SJSA1 (cell line): Measurements from ENCODE around the gene ZNF804B. TPM values are rescaled to one million over a fixed set of nuclear protein-coding genes. Genes with fewer than 3 reads are reported as not detected.

Experiments used
- DNase-seq, 2 experiments: peaks; one replicate each; pipeline ENCODE4 v3.0.0-alpha.2; 2015 to 2020; ENCODE audit warnings: low spot score in 2 of 2, low read depth in 1 of 2
- H3K27ac ChIP-seq: fragments of 250-450 bp; sonication (Bioruptor Pico); 2 replicates; pipeline ENCODE4 v1.5.1; 2020; ENCODE audit warnings: mild to moderate bottlenecking, moderate library complexity
- H3K27me3 ChIP-seq: fragments of 250-450 bp; sonication (Bioruptor Pico); replicated peaks from 2 replicates; pipeline ENCODE4 v1.5.1; 2020; ENCODE audit warnings: mild to moderate bottlenecking, moderate library complexity
- H3K36me3 ChIP-seq: fragments of 250-450 bp; sonication (Bioruptor Pico); 2 replicates; pipeline ENCODE4 v1.5.1; 2020; ENCODE audit warnings: mild to moderate bottlenecking
- H3K4me1 ChIP-seq: fragments of 250-450 bp; sonication (Bioruptor Pico); replicated peaks from 2 replicates; pipeline ENCODE4 v1.6.1; 2021; ENCODE audit warnings: mild to moderate bottlenecking
- H3K4me3 ChIP-seq: fragments of 250-450 bp; sonication (Bioruptor Pico); 2 replicates; pipeline ENCODE4 v1.5.1; 2020; ENCODE audit warnings: mild to moderate bottlenecking
- H3K9me3 ChIP-seq: fragments of 250-450 bp; sonication (Bioruptor Pico); replicated peaks from 2 replicates; pipeline ENCODE4 v1.5.1; 2020; ENCODE audit warnings: mild to moderate bottlenecking
- total RNA-seq: library from RNA; depleted of rRNA; stranded (reverse); fragments of >200 nt; shearing (Covaris generic); gene quantifications from 2 replicates; pipeline ENCODE4 v1.2.3, GENCODE V29; 2014

ZNF804B gene
- total RNA-seq, 1 experiment from 2014 or later = not detected

GRCh38 chr7:89103564-89103963 is 344.1 kb downstream of the ZNF804B start:
- no peaks in the 10 kb centered on the region for H3K9me3 ChIP-seq
- H3K4me3 ChIP-seq = no peak overlapping the region
- no peak for DNase-seq
- no peaks in the 10 kb centered on the region for H3K27me3 ChIP-seq
- peak overlapping the region; percentile 91; the same call in 1 of the 2 replicates for H3K27ac ChIP-seq
- peaks cover 47% of the 10 kb centered on the region for H3K4me1 ChIP-seq
- H3K36me3 ChIP-seq = no peaks in the 10 kb centered on the region

- Histone ChIP-seq H3K4me3 (no peak overlapping the region), H3K9me3 (no peaks in the 10 kb centered on the region), H3K27me3 (no peaks in the 10 kb centered on the region), H3K4me1 (peaks cover 48% of the 10 kb centered on the region), H3K36me3 (no peaks in the 10 kb centered on the region), H3K27ac (peak overlapping the region; percentile 91)
- peak; percentile 74 to 86 for DNase-seq
Measured at GRCh38 chr7:89104748-89105685, 345.5 kb downstream of the ZNF804B start.

GRCh38 chr7:89123871-89124270 is 364.4 kb downstream of the ZNF804B start:
- Histone ChIP-seq H3K36me3 (no peaks in the 10 kb centered on the region), H3K4me3 (no peak overlapping the region), H3K27ac (no peak overlapping the region), H3K9me3 (no peaks in the 10 kb centered on the region), H3K27me3 (no peaks in the 10 kb centered on the region), H3K4me1 (no peaks in the 10 kb centered on the region)
- no peak for DNase-seq

- no peak for DNase-seq
- no peak overlapping the region for H3K27ac ChIP-seq
- H3K4me3 ChIP-seq = no peak overlapping the region
- H3K27me3 ChIP-seq = no peaks in the 10 kb centered on the region
- H3K9me3 ChIP-seq = no peaks in the 10 kb centered on the region
- H3K36me3 ChIP-seq = no peaks in the 10 kb centered on the region
- H3K4me1 ChIP-seq = peaks cover 26% of the 10 kb centered on the region
Measured at GRCh38 chr7:89129600-89130375, 370.3 kb downstream of the ZNF804B start.

GRCh38 chr7:89133357-89133756 is 373.9 kb downstream of the ZNF804B start:
- H3K4me3 ChIP-seq = no peak overlapping the region
- H3K27me3 ChIP-seq = no peaks in the 10 kb centered on the region
- no peaks in the 10 kb centered on the region for H3K36me3 ChIP-seq
- no peak for DNase-seq
- no peaks in the 10 kb centered on the region for H3K9me3 ChIP-seq
- H3K27ac ChIP-seq = peak overlapping the region; percentile 37
- peaks cover 26% of the 10 kb centered on the region for H3K4me1 ChIP-seq

GRCh38 chr7:89133819-89134218 is 374.3 kb downstream of the ZNF804B start:
- Histone ChIP-seq H3K36me3 (no peaks in the 10 kb centered on the region), H3K9me3 (no peaks in the 10 kb centered on the region), H3K4me3 (no peak overlapping the region), H3K27me3 (no peaks in the 10 kb centered on the region), H3K27ac (peak overlapping the region; percentile 37; the same call in 1 of the 2 replicates), H3K4me1 (peaks cover 26% of the 10 kb centered on the region)
- peak in 1 of 2 experiments; percentile 77 for DNase-seq

- no peaks in the 10 kb centered on the region for H3K36me3 ChIP-seq
- H3K4me1 ChIP-seq = peaks cover 8% of the 10 kb centered on the region
- H3K4me3 ChIP-seq = no peak overlapping the region
- DNase-seq = no peak
- no peaks in the 10 kb centered on the region for H3K9me3 ChIP-seq
- no peak overlapping the region for H3K27ac ChIP-seq
- no peaks in the 10 kb centered on the region for H3K27me3 ChIP-seq
Measured at GRCh38 chr7:89145801-89146200, 386.3 kb downstream of the ZNF804B start.

- Histone ChIP-seq H3K27me3 (no peaks in the 10 kb centered on the region), H3K27ac (no peak overlapping the region), H3K4me1 (no peaks in the 10 kb centered on the region), H3K4me3 (no peak overlapping the region), H3K36me3 (no peaks in the 10 kb centered on the region), H3K9me3 (no peaks in the 10 kb centered on the region)
- DNase-seq = no peak
Measured at GRCh38 chr7:89160107-89160506, 400.6 kb downstream of the ZNF804B start.

- no peak overlapping the region for H3K27ac ChIP-seq
- DNase-seq = no peak
- no peaks in the 10 kb centered on the region for H3K4me1 ChIP-seq
- no peaks in the 10 kb centered on the region for H3K36me3 ChIP-seq
- no peaks in the 10 kb centered on the region for H3K9me3 ChIP-seq
- H3K27me3 ChIP-seq = no peaks in the 10 kb centered on the region
- H3K4me3 ChIP-seq = no peak overlapping the region
Measured at GRCh38 chr7:89165421-89165820, 405.9 kb downstream of the ZNF804B start.

- no peaks in the 10 kb centered on the region for H3K27me3 ChIP-seq
Measured at GRCh38 chr7:89170628-89171027, 411.1 kb downstream of the ZNF804B start.

GRCh38 chr7:89182116-89182515 is 422.6 kb downstream of the ZNF804B start:
- H3K27me3 ChIP-seq = no peaks in the 10 kb centered on the region
- DNase-seq = no peak
- H3K4me1 ChIP-seq = peaks cover 5% of the 10 kb centered on the region
- H3K9me3 ChIP-seq = no peaks in the 10 kb centered on the region
- H3K4me3 ChIP-seq = no peak overlapping the region
- no peak overlapping the region for H3K27ac ChIP-seq
- H3K36me3 ChIP-seq = no peaks in the 10 kb centered on the region

More at GRCh38 chr7:89170628-89171027, 411.1 kb downstream of the ZNF804B start:
- H3K36me3 ChIP-seq = no peaks in the 10 kb centered on the region
- no peak overlapping the region for H3K4me3 ChIP-seq
- no peak for DNase-seq
- no peaks in the 10 kb centered on the region for H3K4me1 ChIP-seq
- H3K9me3 ChIP-seq = no peaks in the 10 kb centered on the region
- no peak overlapping the region for H3K27ac ChIP-seq

GRCh38 chr7:89183712-89184111 is 424.2 kb downstream of the ZNF804B start:
- Histone ChIP-seq H3K4me1 (peaks cover 5% of the 10 kb centered on the region), H3K9me3 (no peaks in the 10 kb centered on the region), H3K36me3 (no peaks in the 10 kb centered on the region), H3K27ac (no peak overlapping the region), H3K4me3 (no peak overlapping the region), H3K27me3 (no peaks in the 10 kb centered on the region)
- peak in 1 of 2 experiments; percentile 36 for DNase-seq

- DNase-seq = no peak
- no peaks in the 10 kb centered on the region for H3K27me3 ChIP-seq
- H3K27ac ChIP-seq = no peak overlapping the region
- no peaks in the 10 kb centered on the region for H3K4me1 ChIP-seq
- no peaks in the 10 kb centered on the region for H3K36me3 ChIP-seq
- no peak overlapping the region for H3K4me3 ChIP-seq
- no peaks in the 10 kb centered on the region for H3K9me3 ChIP-seq
Measured at GRCh38 chr7:89200758-89201157, 441.3 kb downstream of the ZNF804B start.

GRCh38 chr7:89223900-89224395 is 464.4 kb downstream of the ZNF804B start:
- Histone ChIP-seq H3K36me3 (no peaks in the 10 kb centered on the region), H3K4me1 (no peaks in the 10 kb centered on the region), H3K9me3 (no peaks in the 10 kb centered on the region), H3K27ac (no peak overlapping the region), H3K27me3 (no peaks in the 10 kb centered on the region), H3K4me3 (no peak overlapping the region)
- DNase-seq = no peak
